GM19043 (cell line): ENCODE data around the gene ANKRD17.

Experiments
- ATAC-seq: cut with Tn5 transposase; IDR thresholded peaks from one replicate; pipeline ENCODE4 v1.9.1; 2021; ENCODE audit warnings: low read depth; ENCODE audit not compliant: unreplicated experiment

Gene ANKRD17

DNA sequence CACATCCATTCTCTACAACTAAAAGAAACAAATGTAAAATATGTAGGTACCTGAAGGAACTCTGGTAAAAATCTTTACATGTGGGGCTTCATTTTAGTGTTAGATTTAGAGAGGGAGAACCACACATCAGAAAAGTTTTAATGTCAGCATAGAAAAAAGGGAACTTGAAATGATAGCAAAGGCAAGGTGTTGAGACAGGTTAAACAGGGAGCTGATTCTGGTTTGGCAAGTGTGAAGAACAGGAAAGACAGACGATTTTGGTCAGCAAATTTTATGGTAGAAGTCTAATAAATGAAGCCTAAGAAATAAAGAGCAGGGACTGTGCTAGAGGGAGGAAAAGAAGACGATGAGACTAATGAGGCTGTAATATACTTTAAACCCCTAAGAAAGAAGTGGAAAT, 121.5 kb downstream of the ANKRD17 start:
- no peak for ATAC-seq

- ATAC-seq: no peak
These were observed 124.8 kb downstream of the ANKRD17 start for GRCh38 chr4:73133784-73134183.

DNA sequence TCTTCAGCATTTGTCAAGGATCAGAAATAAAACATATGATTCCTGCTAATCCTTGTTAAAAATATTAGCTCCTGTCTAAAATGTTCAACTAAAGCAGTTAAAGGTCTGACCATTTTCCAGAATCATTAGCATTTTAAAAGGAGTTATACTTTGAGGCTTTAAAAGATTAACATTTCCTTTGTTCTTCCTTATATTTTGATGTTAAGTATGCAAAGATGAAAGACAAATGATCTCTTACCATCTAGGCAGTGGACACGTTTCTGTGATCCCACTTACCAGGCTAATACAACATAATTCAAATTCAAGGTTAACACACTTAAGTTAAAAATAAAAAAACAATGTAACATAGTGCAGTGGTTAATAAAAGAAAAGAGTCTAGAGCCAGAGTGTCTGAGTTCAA, 127.3 kb downstream of the ANKRD17 start:
- no peak for ATAC-seq

GRCh38 chr4:73129319-73129718, 129.3 kb downstream of the ANKRD17 start:
- ATAC-seq: no peak

- ATAC-seq: peak; percentile 62
These were observed 130.7 kb downstream of the ANKRD17 start for GRCh38 chr4:73127839-73128453.

- no peak for ATAC-seq
These were observed 149.1 kb downstream of the ANKRD17 start for GRCh38 chr4:73109493-73109892.

GRCh38 chr4:73104695-73105094, 153.9 kb downstream of the ANKRD17 start:
- no peak for ATAC-seq

- no peak for ATAC-seq
These were observed 154.6 kb downstream of the ANKRD17 start for GRCh38 chr4:73103799-73104503.

DNA sequence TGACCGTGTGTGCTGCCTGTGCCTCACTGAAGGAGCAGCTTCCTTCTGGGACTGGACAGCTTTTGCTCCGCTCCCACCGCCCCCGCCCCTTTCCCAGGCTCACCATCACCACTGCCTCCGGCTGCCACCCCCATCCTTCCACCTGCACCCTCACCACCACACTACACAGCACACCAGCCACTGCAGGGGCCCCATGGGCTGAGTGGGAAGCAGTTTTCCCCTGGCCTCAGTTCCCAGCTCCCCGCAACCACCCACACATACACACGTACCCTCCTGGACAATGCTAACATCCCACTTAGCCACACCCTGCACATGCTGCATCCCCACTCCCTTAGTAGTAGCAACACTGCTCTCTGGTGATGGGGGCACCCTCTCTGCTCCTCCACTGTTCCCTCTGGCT, 159.5 kb downstream of the ANKRD17 start:
- no peak for ATAC-seq

GRCh38 chr4:73098713-73099112, 159.9 kb downstream of the ANKRD17 start:
- ATAC-seq: no peak

DNA sequence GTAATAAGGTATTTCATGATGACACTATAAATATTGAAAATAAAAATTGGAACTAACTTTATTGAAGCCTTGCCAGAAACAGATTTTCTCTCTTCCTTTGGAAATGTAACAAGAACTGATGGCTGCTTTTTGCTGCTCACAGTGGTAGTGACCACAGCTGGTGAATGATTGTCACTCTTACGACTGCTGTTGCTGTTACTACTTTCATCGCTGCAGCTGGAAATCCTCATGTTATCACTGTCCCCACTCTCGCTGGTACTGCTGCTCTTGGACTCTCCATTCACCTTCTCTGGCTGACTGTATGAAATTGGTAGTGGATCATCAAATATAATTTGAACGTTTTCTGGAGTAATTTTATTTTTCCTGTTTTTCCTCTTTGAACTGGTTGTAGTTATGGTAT, 160.6 kb downstream of the ANKRD17 start:
- ATAC-seq: no peak

- no peak for ATAC-seq
These were observed 165.7 kb downstream of the ANKRD17 start for GRCh38 chr4:73092868-73093267.

GRCh38 chr4:73090738-73091137, 167.9 kb downstream of the ANKRD17 start:
- no peak for ATAC-seq

GRCh38 chr4:73087871-73088270, 170.7 kb downstream of the ANKRD17 start:
- no peak for ATAC-seq

DNA sequence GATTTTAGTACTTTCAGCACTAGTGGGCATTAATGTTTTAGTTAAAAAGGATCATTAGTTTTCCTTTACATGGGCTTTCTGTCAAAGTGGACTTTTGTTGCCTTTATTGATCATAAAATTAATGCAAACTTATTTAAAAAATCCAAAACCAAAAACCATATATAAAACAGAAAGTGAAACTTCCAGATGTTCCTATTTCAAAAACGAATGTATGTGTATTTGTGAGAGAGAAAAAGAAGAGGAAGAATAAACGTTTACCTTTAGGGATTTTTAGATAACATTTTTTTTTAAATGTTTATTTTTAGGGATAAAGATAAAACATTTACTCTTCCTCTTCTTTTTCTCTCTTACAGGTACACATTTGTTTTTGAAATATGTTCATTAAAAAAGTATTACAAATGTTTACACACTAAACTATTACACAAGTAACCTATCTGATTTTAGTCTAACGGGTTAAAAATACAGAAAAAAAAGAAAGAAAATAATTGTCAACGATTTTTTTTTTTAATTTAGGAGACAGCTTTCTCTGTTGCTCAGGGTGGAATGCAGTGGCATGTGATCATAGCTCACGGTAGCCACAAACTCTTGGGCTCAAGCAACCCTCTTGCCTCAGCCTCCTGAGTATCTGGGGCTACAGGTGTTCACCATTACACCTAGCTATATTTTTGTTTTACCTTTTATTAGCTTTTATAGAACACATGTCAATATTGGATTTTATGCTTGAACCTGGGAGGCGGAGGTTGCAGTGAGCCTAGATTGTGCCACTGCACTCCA, 172.3 kb downstream of the ANKRD17 start:
- no peak for ATAC-seq

DNA sequence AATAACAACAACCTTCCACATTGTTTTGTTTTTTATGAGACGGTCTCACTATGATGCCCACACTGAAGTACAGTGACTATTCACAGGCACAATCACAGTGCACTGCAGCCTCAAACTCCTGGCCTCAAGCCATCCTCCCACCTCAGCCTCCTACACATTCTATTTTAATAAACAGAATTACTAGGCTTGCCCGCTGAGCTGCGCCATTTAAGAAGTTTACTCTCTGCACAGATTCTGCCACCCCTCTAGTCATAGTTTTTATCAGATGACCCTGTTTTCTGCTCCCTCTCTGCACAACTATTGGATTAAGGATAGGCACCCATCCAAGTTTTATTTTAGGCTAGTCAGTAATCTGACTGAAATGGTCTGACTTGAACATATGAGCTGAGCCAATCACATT, 177.8 kb downstream of the ANKRD17 start:
- no peak for ATAC-seq

- no peak for ATAC-seq
These were observed 182.8 kb downstream of the ANKRD17 start for GRCh38 chr4:73075832-73076231.

DNA sequence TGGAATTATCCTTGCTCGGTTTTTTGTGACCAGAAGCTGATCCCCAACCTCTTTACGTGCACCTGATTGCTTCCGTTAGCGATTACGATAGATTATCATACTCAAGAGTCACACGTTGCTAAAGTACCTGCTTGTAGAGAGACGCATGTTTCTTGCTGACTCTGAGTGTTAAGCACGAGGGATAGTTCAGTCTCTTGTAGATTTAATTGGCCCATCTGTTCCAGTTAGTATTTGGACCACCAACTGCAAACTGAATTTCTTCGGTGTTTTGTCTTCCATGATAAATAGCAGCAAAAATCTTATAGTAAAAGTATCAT, 188.6 kb downstream of the ANKRD17 start:
- peak; percentile 5 for ATAC-seq

- peak; percentile 81 for ATAC-seq
These were observed 189.1 kb downstream of the ANKRD17 start, which contains the start of gene COX18 for GRCh38 chr4:73069338-73070073. Gene COX18, minus strand, starts transcription at chr4:73069716. Its CDS starts 67 bp downstream, at chr4:73069649.

- ATAC-seq: no peak
These were observed 189.9 kb downstream of the ANKRD17 start for GRCh38 chr4:73068491-73069337.
